ENCODE measurements around the gene C19orf53. TPM values are rescaled to one million over a fixed set of nuclear protein-coding genes. Genes with fewer than 3 reads are reported as not detected.

C19orf53 gene
- total and polyA plus RNA-seq, 2 experiments from 2014 or later: 104 to 401 TPM

GRCh38 chr19:13819238-13819637 lies 45.0 kb downstream of the C19orf53 start:
- H3K4me1 Mint-ChIP-seq: peaks cover 4% of the 10 kb centered on the region; the same call in 2 of the 3 replicates
- no peaks in the 10 kb centered on the region for H3K79me2 ChIP-seq (replicated peaks; ENCODE audit: insufficient read depth)

More at GRCh38 chr19:13819238-13819637, 45.0 kb downstream of the C19orf53 start:
- H3K27me3 ChIP-seq (ENCODE audit: insufficient read depth): no peaks in the 10 kb centered on the region
- DNase-seq (ENCODE audit: low spot score) (no peak), ATAC-seq (no peak)
- Mint-ChIP-seq H3K36me3 (ENCODE audit: low read depth) (peaks cover 51% of the 10 kb centered on the region), H3K27ac (no peak overlapping the region), H3K9me3 (no peaks in the 10 kb centered on the region), H3K4me3 (no peak overlapping the region), H3K27me3 (ENCODE audit: insufficient read depth, low read depth, poor library complexity) (peaks cover 20% of the 10 kb centered on the region)
- H3K36me3 ChIP-seq (ENCODE audit: insufficient read depth): peaks cover 9% of the 10 kb centered on the region; the same call in 1 of the 2 replicates
- H3K9me2 ChIP-seq (ENCODE audit: insufficient read depth): no peaks in the 10 kb centered on the region
- H3F3A ChIP-seq (replicated peaks; ENCODE audit: low read depth): peaks cover 4% of the 10 kb centered on the region; the same call in 1 of the 2 replicates
- no peaks in the 10 kb centered on the region for H3K4me1 ChIP-seq (ENCODE audit: insufficient read depth)
- H3K4me3 ChIP-seq: no peak overlapping the region
- H4K20me1 ChIP-seq (replicated peaks; ENCODE audit: insufficient read depth): peaks cover 7% of the 10 kb centered on the region
- no peak overlapping the region for H3K4me2 ChIP-seq
- H3K27ac ChIP-seq (ENCODE audit: low read depth): no peak overlapping the region
- TF ChIP-seq ZNF462 (CRISPR knock-in tag; IDR thresholded peaks at IDR 0.05) (no peak), CTCF (conservative IDR thresholded peaks at IDR 0.05; ENCODE audit: low read depth in 2 of 2) (no peak), ZNF114 (CRISPR knock-in tag; IDR thresholded peaks at IDR 0.05) (no peak), NANOG (IDR thresholded peaks at IDR 0.05; ENCODE audit: borderline replicate concordance) (no peak), CREB1 (CRISPR knock-in tag; IDR thresholded peaks at IDR 0.05; ENCODE audit: low read depth) (no peak), EZH2 (IDR thresholded peaks at IDR 0.05; ENCODE audit: low read depth, unreplicated experiment) (no peak), JUNB (IDR thresholded peaks at IDR 0.05; ENCODE audit: unreplicated experiment) (no peak)
- H2AFZ ChIP-seq: no peak overlapping the region

All from GM23338 (cell line).